ENCODE results near the gene DHRSX.

DNA sequence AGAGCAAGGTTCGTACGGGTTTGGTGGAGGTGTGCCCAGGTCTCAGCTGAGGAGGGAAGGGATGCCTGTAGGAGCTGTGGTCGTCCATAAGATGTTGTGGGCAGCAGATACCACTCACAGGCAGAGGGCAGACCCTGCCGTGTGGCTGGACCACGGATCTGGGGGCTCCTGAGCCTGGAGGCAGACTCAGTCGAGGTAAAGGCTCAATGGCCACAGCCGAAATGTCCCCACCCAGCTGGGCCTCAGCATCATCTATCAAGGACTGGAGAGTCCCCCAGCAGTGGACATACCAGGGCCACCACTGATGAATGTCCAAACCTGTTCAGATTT, 98.5 kb downstream of the DHRSX start:
- TF ChIP-seq CTCF (IDR thresholded peaks at IDR 0.05; ENCODE audit: low read depth, low read length), result no peak
- TF ChIP-seq POLR2A (IDR thresholded peaks at IDR 0.05; ENCODE audit: extremely low read depth, insufficient read length), result no peak

Measured in NB4 (cell line).